ENCODE results near the gene TMPRSS7.

The TMPRSS7 gene

GRCh38 chr3:112034436-112034835, at the start of gene TMPRSS7:
TMPRSS7 (plus strand) TSS chr3:112034736; CDS start chr3:112034846, 110 bp downstream.
- TF ChIP-seq CTCF (conservative IDR thresholded peaks at IDR 0.05) = no peak
- no peak within 1 kb of the TSS for H3K27ac ChIP-seq

GRCh38 chr3:111986800-111987199, 47.7 kb upstream of the TMPRSS7 start:
- TF ChIP-seq CTCF (conservative IDR thresholded peaks at IDR 0.05) = no peak
- no peak overlapping the region for H3K27ac ChIP-seq

- no peak overlapping the region for H3K27ac ChIP-seq
Measured at GRCh38 chr3:111989061-111989678, 45.4 kb upstream of the TMPRSS7 start.

GRCh38 chr3:111993038-111993437, 41.5 kb upstream of the TMPRSS7 start:
- no peak overlapping the region for H3K27ac ChIP-seq

More at GRCh38 chr3:111989061-111989678, 45.4 kb upstream of the TMPRSS7 start:
- TF ChIP-seq CTCF (conservative IDR thresholded peaks at IDR 0.05) = peak; percentile 87

GRCh38 chr3:111998636-111999483, 35.7 kb upstream of the TMPRSS7 start, which contains the start of gene TAGLN3:
TAGLN3 (plus strand) TSS chr3:111998922; CDS start chr3:111999423, 501 bp downstream.
- no peak for TF ChIP-seq CTCF (conservative IDR thresholded peaks at IDR 0.05)
- H3K27ac ChIP-seq = peak within 1 kb of the TSS; percentile 4; the same call in 1 of the 2 replicates

More at GRCh38 chr3:111993038-111993437, 41.5 kb upstream of the TMPRSS7 start:
- no peak for TF ChIP-seq CTCF (conservative IDR thresholded peaks at IDR 0.05)

- TF ChIP-seq CTCF (conservative IDR thresholded peaks at IDR 0.05) = no peak
- peak overlapping the region; percentile 4; the same call in 1 of the 2 replicates for H3K27ac ChIP-seq
Measured at GRCh38 chr3:111999484-112000324, 34.8 kb upstream of the TMPRSS7 start.

Data from VCaP (cell line).